ENCODE data around the gene PFKFB4.

Gene PFKFB4

DNA sequence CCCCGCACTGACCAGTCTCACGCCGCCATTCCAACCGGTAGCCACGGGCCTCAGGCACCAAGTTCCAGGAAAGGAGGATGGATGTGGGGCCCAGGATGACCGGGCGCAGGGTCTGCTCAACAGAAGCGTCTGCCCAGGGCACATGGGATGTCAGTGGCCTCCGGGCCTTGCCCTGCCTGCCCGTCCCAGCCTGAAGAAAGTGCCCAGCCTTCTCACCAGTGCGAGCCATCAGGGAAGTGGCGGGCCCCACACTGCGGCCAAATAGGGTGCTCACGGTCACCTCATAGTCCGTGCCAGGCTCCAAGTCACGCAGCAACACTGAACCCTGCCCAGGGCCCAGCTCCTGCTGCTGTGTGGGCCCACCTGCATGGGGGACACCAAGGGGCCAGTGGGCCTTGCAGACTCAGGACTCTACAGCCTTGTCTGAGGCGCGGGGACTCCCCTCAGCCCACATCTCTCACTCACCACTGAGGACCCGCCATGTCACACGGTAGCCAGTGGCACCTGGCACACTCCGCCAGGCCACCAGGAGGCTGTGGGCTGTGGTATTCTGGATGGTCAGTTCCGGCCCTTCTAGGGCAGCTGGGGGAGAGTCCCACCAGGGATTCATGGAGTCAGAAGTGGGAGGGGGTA lies 35.4 kb upstream of the PFKFB4 start:
- peaks cover 4 to 19% (median 10%) of the 10 kb centered on the region in 10 experiments; a peak in 14 of 20 replicates for H3K4me1 ChIP-seq
- no peak overlapping the region for H3K27ac ChIP-seq
- H3K27me3 ChIP-seq, result peaks cover 40 to 70% (median 57%) of the 10 kb centered on the region in 11 experiments
- no peak overlapping the region for H3K9ac ChIP-seq
- peaks cover 0 to 6% (median 0%) of the 10 kb centered on the region in 11 experiments; a peak in 5 of 22 replicates for H3K36me3 ChIP-seq
- no peak overlapping the region for H3K4me2 ChIP-seq
- no peak overlapping the region for H3K4me3 ChIP-seq
- TF ChIP-seq Cebpa-rat (IDR thresholded peaks at IDR 0.05), result no peak
- peaks cover 0 to 34% (median 23%) of the 10 kb centered on the region in 11 experiments; a peak in 20 of 22 replicates for H4K20me1 ChIP-seq
- H3K9me3 ChIP-seq (replicated peaks in 1 of 11), result no peaks in the 10 kb centered on the region

DNA sequence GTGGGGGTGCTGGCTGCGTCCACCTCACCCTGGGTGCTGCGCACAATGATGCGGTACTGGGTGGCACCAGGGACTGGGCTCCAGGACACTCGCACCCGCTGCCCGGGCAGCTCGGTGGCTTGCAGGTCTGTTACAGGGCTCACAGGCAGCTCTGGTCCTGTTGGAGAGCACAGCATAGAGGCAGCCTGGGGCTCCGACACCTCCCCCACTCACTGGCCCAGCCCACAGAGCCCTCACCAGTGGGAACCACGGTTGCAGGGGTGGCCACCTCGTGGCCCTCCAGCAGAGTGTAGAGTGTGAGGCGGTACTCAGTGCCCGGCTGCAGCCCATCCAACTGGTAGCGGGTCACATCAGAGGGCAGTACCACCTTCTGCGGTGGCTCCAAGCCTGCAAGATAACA lies 34.8 kb upstream of the PFKFB4 start:
- Histone ChIP-seq H3K27ac (no peak overlapping the region), H3K4me3 (no peak overlapping the region), H4K20me1 (peaks cover 0 to 29% (median 17%) of the 10 kb centered on the region in 11 experiments; a peak in 17 of 22 replicates), H3K36me3 (0 out of 22 replicates have a peak, but pooled peaks cover 0 to under 1% (median 0%) of the 10 kb centered on the region in 11 experiments), H3K27me3 (peaks cover 40 to 64% (median 51%) of the 10 kb centered on the region in 11 experiments), H3K4me2 (no peak overlapping the region), H3K9ac (no peak overlapping the region), H3K9me3 (replicated peaks in 1 of 11) (no peaks in the 10 kb centered on the region), H3K4me1 (peaks cover 4 to 19% (median 10%) of the 10 kb centered on the region in 10 experiments; a peak in 14 of 20 replicates)
- TF ChIP-seq Cebpa-rat (IDR thresholded peaks at IDR 0.05), result no peak

GRCh38 chr3:48588230-48588629 lies 31.6 kb upstream of the PFKFB4 start:
- Histone ChIP-seq H3K36me3 (no peaks in the 10 kb centered on the region), H3K4me2 (no peak overlapping the region), H3K27me3 (peaks cover 10 to 32% (median 19%) of the 10 kb centered on the region in 11 experiments), H3K4me1 (no peaks in the 10 kb centered on the region), H3K27ac (no peak overlapping the region), H4K20me1 (peaks cover 0 to under 1% (median 0%) of the 10 kb centered on the region in 11 experiments; a peak in 2 of 22 replicates), H3K9ac (no peak overlapping the region), H3K4me3 (no peak overlapping the region), H3K9me3 (replicated peaks in 1 of 11) (no peaks in the 10 kb centered on the region)
- no peak for TF ChIP-seq Cebpa-rat (IDR thresholded peaks at IDR 0.05)

DNA sequence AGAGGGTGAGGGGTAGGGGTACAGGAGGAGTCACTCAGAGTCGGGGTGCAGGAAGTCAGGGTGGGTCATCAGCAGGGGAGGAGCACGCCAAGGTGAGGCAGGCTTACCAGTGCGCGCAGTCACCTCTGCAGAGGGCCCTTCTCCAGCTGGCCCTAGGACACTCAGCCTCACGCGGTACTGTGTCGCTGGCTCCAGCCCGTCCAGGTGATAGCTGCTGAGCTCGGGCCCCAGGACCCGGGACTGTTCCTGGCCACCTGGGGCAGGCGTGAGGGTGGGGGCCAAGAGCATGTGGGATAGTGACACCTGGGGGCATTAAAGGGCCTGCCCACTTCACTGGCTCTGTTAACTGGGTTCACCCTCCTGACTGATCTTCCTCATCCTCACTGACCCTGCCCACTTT lies 31.1 kb upstream of the PFKFB4 start:
- Histone ChIP-seq H3K36me3 (no peaks in the 10 kb centered on the region), H4K20me1 (no peaks in the 10 kb centered on the region; a peak in 2 of 22 replicates), H3K9me3 (replicated peaks in 1 of 11) (no peaks in the 10 kb centered on the region), H3K4me3 (no peak overlapping the region), H3K9ac (no peak overlapping the region), H3K27me3 (peaks cover 5 to 27% (median 13%) of the 10 kb centered on the region in 11 experiments; a peak in 21 of 22 replicates), H3K4me1 (no peaks in the 10 kb centered on the region), H3K4me2 (no peak overlapping the region), H3K27ac (no peak overlapping the region)
- TF ChIP-seq Cebpa-rat (IDR thresholded peaks at IDR 0.05), result no peak

DNA sequence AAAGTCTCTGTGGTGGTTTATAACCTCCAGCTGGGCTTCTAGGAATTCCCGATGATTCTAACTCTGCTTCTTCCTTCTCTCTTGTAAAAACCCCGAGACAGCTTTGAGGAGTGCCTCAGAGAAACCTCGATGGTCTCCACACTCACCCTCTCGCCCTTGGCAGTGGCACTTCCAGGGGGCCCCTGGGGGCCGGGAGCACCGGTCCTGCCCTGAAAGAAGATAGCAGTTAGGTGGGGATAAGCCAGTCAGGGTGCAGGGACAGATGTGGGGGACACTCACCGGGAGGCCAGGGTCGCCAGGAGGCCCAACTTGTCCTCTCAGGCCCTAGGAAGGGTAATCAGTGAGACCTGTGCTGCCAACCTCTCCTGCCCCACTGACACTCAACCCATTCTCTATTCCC lies 28.8 kb upstream of the PFKFB4 start:
- Histone ChIP-seq H3K4me2 (no peak overlapping the region), H3K36me3 (no peaks in the 10 kb centered on the region), H3K27ac (no peak overlapping the region), H3K4me1 (no peaks in the 10 kb centered on the region), H3K9ac (no peak overlapping the region), H3K4me3 (no peak overlapping the region), H3K27me3 (peaks cover 0 to 9% (median 0%) of the 10 kb centered on the region in 11 experiments; a peak in 7 of 22 replicates), H3K9me3 (replicated peaks in 1 of 11) (no peaks in the 10 kb centered on the region), H4K20me1 (no peaks in the 10 kb centered on the region; a peak in 1 of 22 replicates)
- TF ChIP-seq Cebpa-rat (IDR thresholded peaks at IDR 0.05), result no peak

GRCh38 chr3:48584836-48585235 lies 28.2 kb upstream of the PFKFB4 start:
- Histone ChIP-seq H3K9ac (no peak overlapping the region), H3K36me3 (no peaks in the 10 kb centered on the region), H3K4me2 (no peak overlapping the region), H3K4me3 (no peak overlapping the region), H3K27ac (no peak overlapping the region), H3K9me3 (replicated peaks in 1 of 11) (no peaks in the 10 kb centered on the region), H4K20me1 (no peaks in the 10 kb centered on the region; a peak in 1 of 22 replicates), H3K27me3 (peaks cover 0 to 3% (median 0%) of the 10 kb centered on the region in 11 experiments; a peak in 5 of 22 replicates), H3K4me1 (no peaks in the 10 kb centered on the region)
- TF ChIP-seq Cebpa-rat (IDR thresholded peaks at IDR 0.05), result no peak

- no peaks in the 10 kb centered on the region for H3K9me3 ChIP-seq (replicated peaks in 1 of 11)
- no peak overlapping the region for H3K9ac ChIP-seq
- no peak overlapping the region for H3K4me3 ChIP-seq
- no peaks in the 10 kb centered on the region for H3K27me3 ChIP-seq
- H3K4me1 ChIP-seq, result no peaks in the 10 kb centered on the region
- no peak for TF ChIP-seq Cebpa-rat (IDR thresholded peaks at IDR 0.05)
- no peaks in the 10 kb centered on the region; a peak in 1 of 22 replicates for H4K20me1 ChIP-seq
- no peak overlapping the region for H3K27ac ChIP-seq
- H3K4me2 ChIP-seq, result no peak overlapping the region
- H3K36me3 ChIP-seq, result no peaks in the 10 kb centered on the region
Observed at GRCh38 chr3:48581621-48582481, 25.2 kb upstream of the PFKFB4 start.

DNA sequence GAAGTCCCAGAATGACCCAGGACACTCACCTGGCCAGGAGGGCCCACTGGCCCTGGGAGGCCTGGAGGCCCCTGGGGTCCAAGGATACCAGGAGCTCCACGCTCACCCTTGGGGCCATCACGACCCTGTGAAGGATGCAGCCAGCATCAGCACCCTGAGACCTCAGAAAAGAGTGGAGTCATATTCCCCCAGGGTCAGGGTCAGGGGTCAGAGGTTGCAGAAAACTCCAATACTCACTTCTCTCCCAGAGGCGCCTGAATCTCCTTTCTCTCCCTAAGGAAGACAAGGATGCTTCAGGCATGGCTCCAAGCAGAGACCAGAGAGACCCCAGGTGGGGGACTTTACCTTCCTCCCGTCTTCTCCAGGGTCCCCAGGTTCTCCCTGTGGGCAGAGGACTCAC lies 20.0 kb upstream of the PFKFB4 start:
- Histone ChIP-seq H3K4me2 (no peak overlapping the region), H3K4me1 (peaks cover 0 to 12% (median 0%) of the 10 kb centered on the region in 10 experiments; a peak in 4 of 20 replicates), H3K9ac (no peak overlapping the region), H3K27me3 (no peaks in the 10 kb centered on the region), H3K36me3 (no peaks in the 10 kb centered on the region), H3K27ac (no peak overlapping the region), H4K20me1 (no peaks in the 10 kb centered on the region), H3K9me3 (replicated peaks in 1 of 11) (no peaks in the 10 kb centered on the region), H3K4me3 (no peak overlapping the region)
- TF ChIP-seq Cebpa-rat (IDR thresholded peaks at IDR 0.05), result no peak

- Histone ChIP-seq H3K9ac (no peak overlapping the region), H3K9me3 (replicated peaks in 1 of 11) (no peaks in the 10 kb centered on the region)
- TF ChIP-seq Cebpa-rat (IDR thresholded peaks at IDR 0.05), result no peak
Observed at GRCh38 chr3:48575366-48575765, 18.8 kb upstream of the PFKFB4 start.

More at GRCh38 chr3:48575366-48575765, 18.8 kb upstream of the PFKFB4 start:
- Histone ChIP-seq H3K27ac (no peak overlapping the region), H3K4me1 (peaks cover 0 to 16% (median 2%) of the 10 kb centered on the region in 10 experiments; a peak in 4 of 20 replicates), H4K20me1 (no peaks in the 10 kb centered on the region), H3K36me3 (no peaks in the 10 kb centered on the region), H3K4me2 (no peak overlapping the region), H3K27me3 (no peaks in the 10 kb centered on the region), H3K4me3 (no peak overlapping the region)
